Measurements from ENCODE around the gene RIN1. TPM values are rescaled to one million over a fixed set of nuclear protein-coding genes. Genes with fewer than 3 reads are reported as not detected.
A peak's percentile ranks its signal among the peaks of the same experiment; 100 is the strongest.

The RIN1 gene
- total RNA-seq, 4 donors from 2014 or later: 1.8 to 26.6 (median 8.6) TPM

DNA sequence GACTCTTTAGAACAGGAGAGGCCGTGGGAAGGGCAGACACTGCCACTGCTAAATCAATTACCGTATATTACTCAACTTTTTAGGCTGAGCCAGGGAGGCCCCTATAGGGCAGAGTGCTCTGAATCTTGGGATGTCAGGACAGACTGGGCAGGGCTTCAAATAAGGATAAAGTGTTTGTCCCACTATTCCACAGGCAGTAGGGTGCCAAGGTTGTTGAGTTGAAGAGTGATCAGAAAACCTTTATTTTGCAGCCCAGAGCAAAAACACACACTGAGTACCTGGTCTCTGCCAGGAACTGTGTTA lies 12.8 kb upstream of the RIN1 start:
- no peak for DNase-seq
- intact Hi-C loops (cut with DNase I; ENCODE audit: low total_unique reads): no loop called here

DNA sequence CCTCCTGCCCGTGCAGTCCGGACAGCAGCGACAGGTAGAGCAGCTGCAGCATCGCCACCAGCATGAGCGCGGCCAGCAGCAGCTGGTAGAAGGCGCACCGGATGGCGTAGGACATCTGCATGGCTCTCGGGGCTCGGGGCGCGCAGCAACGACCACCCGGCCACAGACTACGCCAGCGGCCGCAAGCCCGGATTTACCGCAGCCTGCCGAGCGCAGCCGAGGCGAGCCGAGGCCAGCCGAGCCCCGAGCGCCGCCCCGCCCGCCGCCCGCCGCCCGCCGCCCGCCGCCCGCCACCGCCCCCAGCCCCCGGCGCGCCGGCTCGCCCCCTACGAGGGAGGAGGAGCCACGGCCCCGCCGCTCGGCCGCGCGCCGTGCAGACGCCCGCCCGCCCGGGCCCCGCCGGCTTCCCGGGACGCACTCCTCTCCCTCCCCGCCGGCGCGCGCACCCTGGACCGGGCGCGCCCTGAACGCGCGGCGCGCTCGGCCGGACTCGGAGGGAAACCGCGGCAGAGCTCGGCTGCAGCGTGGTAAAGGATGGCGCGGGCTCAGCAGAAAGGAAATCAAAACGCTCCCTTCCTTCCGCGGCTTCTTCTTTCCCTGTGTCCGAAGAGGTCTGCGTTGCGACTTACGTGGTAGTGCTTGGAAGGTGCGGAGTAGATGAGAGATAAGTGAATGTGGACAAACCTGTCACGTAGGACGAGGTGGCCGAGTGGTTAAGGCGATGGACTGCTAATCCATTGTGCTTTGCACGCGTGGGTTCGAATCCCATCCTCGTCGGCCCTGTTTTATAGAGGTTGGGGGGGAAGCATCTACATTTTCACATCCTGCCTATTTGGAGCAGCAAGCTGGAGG lies 11.4 kb upstream of the RIN1 start, which contains the start of gene B4GAT1:
TSS of gene B4GAT1 (minus strand) at position 205 of the 852 bp plus-strand sequence. CDS start at position 121, 84 bp downstream.
- H3K4me1 ChIP-seq: peaks cover 12 to 13% of the 10 kb centered on the region in 2 donors
- no peaks in the 10 kb centered on the region for H3K27me3 ChIP-seq
- H3K36me3 ChIP-seq: no peaks in the 10 kb centered on the region
- H3K9me3 ChIP-seq: no peaks in the 10 kb centered on the region
- H3K27ac ChIP-seq: peak within 1 kb of the TSS; percentile 90 to 95
- intact Hi-C loops (cut with DNase I; ENCODE audit: low total_unique reads): no loop called here
- H3K4me3 ChIP-seq: peak within 1 kb of the TSS; percentile 94
- TF ChIP-seq, protein P1, sequence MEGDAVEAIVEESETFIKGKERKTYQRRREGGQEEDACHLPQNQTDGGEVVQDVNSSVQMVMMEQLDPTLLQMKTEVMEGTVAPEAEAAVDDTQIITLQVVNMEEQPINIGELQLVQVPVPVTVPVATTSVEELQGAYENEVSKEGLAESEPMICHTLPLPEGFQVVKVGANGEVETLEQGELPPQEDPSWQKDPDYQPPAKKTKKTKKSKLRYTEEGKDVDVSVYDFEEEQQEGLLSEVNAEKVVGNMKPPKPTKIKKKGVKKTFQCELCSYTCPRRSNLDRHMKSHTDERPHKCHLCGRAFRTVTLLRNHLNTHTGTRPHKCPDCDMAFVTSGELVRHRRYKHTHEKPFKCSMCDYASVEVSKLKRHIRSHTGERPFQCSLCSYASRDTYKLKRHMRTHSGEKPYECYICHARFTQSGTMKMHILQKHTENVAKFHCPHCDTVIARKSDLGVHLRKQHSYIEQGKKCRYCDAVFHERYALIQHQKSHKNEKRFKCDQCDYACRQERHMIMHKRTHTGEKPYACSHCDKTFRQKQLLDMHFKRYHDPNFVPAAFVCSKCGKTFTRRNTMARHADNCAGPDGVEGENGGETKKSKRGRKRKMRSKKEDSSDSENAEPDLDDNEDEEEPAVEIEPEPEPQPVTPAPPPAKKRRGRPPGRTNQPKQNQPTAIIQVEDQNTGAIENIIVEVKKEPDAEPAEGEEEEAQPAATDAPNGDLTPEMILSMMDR (IDR thresholded peaks at IDR 0.05): peak in 2 of 4 experiments; percentile 2 to 10
- TF ChIP-seq POLR2A (IDR thresholded peaks at IDR 0.05): peak in 1 of 2 donors; percentile 51
- DNase-seq: peak; percentile 90 to 92

More for the DNA sequence above, 12.8 kb upstream of the RIN1 start:
- Histone ChIP-seq H3K27ac (no peak overlapping the region), H3K4me3 (no peak overlapping the region), H3K27me3 (no peaks in the 10 kb centered on the region), H3K9me3 (no peaks in the 10 kb centered on the region), H3K36me3 (no peaks in the 10 kb centered on the region), H3K4me1 (peaks cover 12 to 13% of the 10 kb centered on the region in 2 donors)
- TF ChIP-seq, protein P1 (IDR thresholded peaks at IDR 0.05): no peak
- TF ChIP-seq POLR2A (IDR thresholded peaks at IDR 0.05): no peak

DNA sequence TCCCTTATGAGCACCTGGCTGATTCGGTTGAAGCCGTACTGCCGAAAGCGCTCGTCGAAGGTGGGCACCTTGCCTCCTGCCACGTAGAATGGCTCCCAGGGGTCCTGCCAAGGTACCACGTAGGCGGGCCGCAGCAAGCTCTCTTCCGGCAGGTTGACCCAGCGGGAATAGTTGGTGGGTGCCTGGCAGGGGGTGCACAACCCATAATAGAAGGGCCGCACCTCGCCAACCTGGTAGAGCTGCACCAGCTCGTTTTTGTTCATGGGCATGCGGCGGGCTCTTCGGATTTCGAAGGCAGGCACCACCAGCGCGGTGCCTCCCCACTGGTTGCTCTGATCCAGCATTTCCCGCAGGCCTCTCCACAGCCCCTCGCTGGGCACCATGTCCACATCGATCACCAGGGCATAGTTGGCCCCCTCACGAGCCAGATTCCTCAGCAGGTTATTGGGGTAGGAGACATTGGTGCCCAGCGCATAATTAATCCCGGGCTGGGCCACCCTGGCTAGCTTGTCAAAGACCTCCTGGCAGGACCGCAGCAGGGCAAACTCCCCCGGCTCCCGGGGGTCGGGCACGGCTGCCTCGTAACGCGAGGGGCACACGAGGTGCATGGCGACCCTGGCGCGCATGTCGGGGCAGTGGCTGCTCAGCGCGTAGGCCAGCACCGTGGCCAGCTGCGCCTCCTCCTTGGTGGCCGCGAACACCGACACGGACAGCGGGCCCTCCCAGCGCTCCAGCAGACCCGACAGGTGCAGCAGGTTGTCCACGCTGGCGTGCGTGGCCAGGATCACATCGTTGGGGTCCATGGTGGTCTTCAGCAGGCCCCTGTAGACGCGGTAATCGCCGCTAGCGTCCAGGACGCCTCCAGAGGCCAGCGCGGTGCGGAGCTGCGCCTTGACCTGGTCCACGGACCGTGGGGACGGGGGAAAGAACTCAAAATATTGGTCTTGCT lies 10.5 kb upstream of the RIN1 start:
- Histone ChIP-seq H3K9me3 (no peaks in the 10 kb centered on the region), H3K27ac (peak overlapping the region; percentile 90 to 95), H3K27me3 (no peaks in the 10 kb centered on the region), H3K36me3 (no peaks in the 10 kb centered on the region), H3K4me1 (peaks cover 12 to 13% of the 10 kb centered on the region in 2 donors), H3K4me3 (peak overlapping the region; percentile 94)
- no peak for DNase-seq
- TF ChIP-seq, protein P1 (IDR thresholded peaks at IDR 0.05): no peak
- TF ChIP-seq POLR2A (IDR thresholded peaks at IDR 0.05): no peak
- intact Hi-C loops (cut with DNase I; ENCODE audit: low total_unique reads): no loop called here

DNA sequence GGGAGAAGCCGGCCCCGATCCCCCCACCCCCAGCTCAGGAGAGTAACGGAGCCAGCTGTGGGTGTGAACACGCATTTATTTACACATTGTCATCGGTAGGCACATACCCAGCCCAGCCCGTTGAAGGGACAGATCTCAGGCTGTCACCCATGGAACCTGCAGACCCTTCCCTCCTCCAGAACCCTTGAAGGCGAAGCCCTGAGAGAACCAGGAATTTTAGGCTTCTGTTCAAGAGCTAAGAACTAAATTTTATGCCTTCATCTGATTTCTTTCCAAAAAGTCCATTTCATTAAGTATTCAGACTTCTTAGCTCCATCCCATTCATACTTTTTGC lies 9.0 kb upstream of the RIN1 start:
- Histone ChIP-seq H3K9me3 (no peaks in the 10 kb centered on the region), H3K4me1 (peaks cover 12 to 13% of the 10 kb centered on the region in 2 donors)
- intact Hi-C loops (cut with DNase I; ENCODE audit: low total_unique reads): no loop called here

More for the DNA sequence above, 9.0 kb upstream of the RIN1 start:
- no peak for TF ChIP-seq POLR2A (IDR thresholded peaks at IDR 0.05)
- TF ChIP-seq, protein P1 (IDR thresholded peaks at IDR 0.05): no peak
- Histone ChIP-seq H3K36me3 (no peaks in the 10 kb centered on the region), H3K4me3 (peak overlapping the region; percentile 94 to 99), H3K27me3 (no peaks in the 10 kb centered on the region), H3K27ac (peak overlapping the region; percentile 67 to 73)
- no peak for DNase-seq

Measured in uterus (tissue), 4 donors.